GM12872 (cell line): ENCODE results near the gene MGAT5B.

Experiments
- TF ChIP-seq, protein P1 (sequence below): IDR thresholded peaks from 3 replicates; pipeline ENCODE4 v1.5.1; 2011; ENCODE audit warnings: low read depth, mild to moderate bottlenecking, low read length, moderate library complexity; ENCODE audit not compliant: insufficient read depth

MGAT5B gene

DNA sequence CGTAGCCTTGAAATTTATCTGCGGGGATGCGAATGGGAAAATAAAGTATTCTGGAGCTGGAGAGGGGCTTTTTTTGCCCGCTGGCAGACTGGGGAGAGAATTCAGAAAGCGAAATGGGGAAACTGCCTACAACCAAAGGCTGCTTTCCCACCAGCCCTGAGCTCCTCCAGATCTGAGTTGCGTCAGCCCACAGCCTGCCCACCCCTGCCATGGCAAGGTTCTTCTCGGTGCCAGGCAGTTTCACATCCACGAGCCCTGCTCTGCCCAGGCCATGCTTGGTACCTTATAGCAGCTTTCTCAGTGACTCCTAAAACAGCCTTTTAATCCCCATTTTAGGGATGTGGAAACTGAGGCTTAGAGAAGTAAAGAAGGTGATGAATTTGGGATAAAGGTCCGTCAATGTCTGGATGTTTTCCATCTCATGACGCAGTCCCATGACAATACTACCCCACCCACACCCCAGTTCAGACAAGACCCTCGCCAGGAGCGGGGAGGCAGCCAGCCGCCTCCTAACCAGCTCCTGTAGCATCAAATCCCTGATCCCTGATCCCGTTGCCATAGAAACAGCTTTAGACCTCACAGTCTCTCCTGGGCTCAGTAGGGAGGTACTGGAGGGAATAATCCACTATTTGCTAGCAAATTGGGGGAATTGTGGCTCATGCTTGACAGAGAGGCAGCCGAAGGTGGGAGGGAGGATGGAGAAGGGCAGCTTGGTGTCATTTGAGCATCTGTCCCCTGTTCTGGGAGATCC, 113.5 kb downstream of the MGAT5B start:
- TF ChIP-seq, protein P1, sequence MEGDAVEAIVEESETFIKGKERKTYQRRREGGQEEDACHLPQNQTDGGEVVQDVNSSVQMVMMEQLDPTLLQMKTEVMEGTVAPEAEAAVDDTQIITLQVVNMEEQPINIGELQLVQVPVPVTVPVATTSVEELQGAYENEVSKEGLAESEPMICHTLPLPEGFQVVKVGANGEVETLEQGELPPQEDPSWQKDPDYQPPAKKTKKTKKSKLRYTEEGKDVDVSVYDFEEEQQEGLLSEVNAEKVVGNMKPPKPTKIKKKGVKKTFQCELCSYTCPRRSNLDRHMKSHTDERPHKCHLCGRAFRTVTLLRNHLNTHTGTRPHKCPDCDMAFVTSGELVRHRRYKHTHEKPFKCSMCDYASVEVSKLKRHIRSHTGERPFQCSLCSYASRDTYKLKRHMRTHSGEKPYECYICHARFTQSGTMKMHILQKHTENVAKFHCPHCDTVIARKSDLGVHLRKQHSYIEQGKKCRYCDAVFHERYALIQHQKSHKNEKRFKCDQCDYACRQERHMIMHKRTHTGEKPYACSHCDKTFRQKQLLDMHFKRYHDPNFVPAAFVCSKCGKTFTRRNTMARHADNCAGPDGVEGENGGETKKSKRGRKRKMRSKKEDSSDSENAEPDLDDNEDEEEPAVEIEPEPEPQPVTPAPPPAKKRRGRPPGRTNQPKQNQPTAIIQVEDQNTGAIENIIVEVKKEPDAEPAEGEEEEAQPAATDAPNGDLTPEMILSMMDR: no peak

DNA sequence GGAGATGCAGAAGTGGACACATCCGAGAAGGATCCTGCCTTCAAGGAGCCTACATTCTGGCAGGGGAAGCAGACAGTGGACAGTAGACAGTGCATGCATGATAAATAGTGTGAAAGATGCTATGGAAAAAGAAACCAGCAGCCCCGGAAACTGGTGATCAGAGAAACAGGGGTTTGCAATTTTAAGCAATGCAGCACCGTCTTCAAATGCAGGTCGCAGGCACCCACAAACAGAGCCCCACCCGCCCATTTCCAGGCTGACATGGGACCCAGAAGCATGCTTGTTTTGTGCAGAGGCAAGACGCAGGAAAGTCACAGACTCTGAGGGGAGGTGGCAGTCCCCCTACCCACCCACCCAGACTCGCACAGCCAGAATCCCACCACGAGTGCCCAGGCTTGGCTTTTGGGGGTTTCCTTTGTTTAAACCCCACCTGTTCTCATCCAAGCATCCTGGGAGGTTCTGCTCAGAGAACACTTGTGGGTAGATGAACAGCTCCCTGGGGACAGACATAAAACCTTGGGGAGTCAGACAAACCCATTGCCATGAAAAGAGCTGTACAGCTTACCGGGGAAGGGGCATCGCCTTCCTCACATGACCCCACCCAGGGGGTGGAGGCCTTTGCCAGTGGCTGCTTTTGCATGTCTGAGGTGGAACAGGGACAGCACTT, 114.3 kb downstream of the MGAT5B start:
- TF ChIP-seq, protein P1: no peak

DNA sequence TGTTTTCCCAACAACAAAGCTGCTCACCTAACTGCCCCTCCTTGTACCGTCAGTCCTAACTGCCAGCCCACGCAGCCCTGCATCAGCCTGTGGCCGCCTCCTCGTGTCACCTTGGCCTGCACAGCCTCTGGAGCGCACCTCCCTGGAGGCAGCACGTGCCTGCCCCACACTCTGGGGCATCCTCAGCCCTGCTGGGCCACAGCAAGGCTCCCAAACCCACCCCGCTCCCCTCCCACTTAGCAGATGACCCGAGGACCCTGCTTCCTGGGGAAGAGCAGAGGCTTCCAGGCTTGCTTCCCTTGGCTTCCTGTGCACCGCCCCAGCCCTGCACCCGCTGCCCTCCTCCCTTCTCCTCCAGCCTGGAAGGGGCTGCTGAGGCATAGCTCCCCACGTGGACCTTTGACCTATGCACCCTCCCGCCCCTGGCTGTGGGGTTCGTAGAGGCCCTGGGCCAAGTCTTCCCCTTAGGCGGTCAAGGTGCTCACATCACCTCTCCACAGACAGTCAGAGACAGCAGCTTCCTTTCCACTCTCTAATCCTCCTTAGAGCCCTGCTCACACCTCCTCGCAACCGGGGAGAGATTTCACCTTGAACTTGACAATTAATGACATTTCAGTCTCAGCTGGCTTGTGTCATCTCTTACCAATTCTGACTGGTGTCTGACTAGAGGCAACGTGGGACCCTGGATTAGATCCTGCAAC, 115.0 kb downstream of the MGAT5B start:
- TF ChIP-seq, protein P1: no peak

DNA sequence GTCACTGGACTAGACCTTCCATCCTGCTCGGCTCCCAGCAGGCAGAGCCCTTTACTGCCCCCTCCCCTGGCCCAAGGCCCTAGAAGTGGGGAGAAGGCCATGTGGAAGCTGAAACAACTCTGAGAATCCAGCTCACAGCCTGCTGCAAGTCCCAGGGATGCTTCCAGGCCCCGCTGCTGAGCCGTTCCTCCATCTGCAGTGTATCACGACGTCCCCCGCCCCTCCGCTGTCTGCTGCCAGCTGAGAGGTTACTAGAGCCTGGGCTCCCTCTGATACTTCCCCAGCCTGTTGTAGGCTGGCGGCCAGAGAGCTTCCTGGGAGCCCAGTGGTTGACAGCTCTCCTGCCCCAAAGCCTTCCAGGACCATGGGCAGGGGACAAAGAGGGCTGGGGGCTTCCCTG, 118.2 kb downstream of the MGAT5B start:
- TF ChIP-seq, protein P1: no peak

DNA sequence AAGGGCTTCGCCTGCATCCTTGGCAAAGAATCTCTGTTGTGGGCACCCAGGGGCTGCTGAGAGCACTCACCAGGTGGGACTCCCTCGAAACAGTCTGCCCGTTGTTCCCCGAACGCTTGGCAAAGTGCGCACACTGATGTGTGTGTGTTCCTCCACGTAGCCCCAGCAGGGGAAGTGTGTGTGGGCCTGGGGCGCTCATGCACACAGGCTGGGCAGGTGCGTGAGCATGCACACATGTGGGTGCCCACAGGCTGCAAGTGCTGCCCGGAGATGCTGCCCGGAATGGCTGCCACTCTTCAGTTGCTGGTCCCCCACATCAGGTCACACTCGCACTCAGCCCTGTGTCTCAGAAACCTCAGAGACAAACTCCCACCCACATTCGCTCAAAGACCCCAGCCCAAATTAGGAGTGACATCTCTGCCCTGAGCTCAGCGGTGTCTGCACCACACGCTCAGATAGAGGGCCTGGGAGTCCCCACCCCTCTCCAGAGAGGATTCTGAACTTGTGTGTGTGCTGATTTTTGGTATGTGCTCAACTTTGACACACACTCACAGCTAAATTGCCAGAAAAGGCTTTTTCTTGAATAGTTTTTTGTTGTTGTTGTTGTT, 119.4 kb downstream of the MGAT5B start:
- TF ChIP-seq, protein P1: no peak

DNA sequence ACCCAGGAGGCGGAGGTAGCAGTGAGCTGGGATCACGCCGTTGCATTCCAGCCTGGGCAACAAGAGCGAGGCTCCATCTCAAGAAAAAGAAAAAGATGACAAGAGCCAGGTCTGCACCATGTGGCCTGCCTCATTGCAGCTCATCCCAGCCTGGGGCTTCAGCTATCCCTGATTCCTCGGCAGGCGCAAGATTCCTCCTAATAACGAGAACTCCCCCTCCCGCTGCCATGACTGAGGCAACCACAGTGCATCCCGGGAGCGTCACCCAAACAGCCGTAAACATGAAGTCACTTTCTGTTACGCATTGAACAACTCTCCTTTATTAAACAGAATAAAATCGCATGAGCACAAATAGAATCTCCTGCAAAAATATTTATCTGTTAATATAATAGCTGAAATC, 120.6 kb downstream of the MGAT5B start:
- TF ChIP-seq, protein P1: no peak

DNA sequence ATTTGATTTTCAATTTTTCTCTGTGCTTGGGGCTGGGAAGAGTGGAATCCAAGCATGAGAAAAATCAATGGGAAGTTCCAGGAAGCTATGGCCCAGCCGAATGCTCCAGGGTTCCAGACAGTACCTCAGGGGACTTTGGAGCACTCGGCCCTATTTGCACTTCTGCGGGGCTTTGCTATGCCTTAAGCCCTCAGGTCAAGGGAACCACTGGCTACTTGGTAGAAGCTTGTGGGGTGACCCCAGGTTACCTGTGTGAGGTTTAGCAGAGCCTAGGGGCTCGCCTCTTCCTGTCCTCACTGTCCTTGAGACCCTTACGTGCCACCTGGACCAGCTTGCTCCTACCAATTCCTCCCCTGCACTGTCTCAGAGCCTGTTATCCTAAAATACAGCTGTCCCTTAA, 121.3 kb downstream of the MGAT5B start:
- TF ChIP-seq, protein P1: no peak
